HG02852 (cell line): ENCODE measurements around the gene SSU72.

ENCODE experiments used
- ATAC-seq: cut with Tn5 transposase; IDR thresholded peaks from one replicate; pipeline ENCODE4 v1.9.1; 2021; ENCODE audit warnings: mild to moderate bottlenecking, moderate library complexity; ENCODE audit not compliant: unreplicated experiment

The SSU72 gene

GRCh38 chr1:1612104-1612400, 37.4 kb upstream of the SSU72 start:
- no peak for ATAC-seq

GRCh38 chr1:1610796-1611195, 36.1 kb upstream of the SSU72 start:
- no peak for ATAC-seq

GRCh38 chr1:1609822-1610485, 35.3 kb upstream of the SSU72 start:
- no peak for ATAC-seq

- ATAC-seq: no peak
Observed at GRCh38 chr1:1606232-1606631, 31.6 kb upstream of the SSU72 start.

DNA sequence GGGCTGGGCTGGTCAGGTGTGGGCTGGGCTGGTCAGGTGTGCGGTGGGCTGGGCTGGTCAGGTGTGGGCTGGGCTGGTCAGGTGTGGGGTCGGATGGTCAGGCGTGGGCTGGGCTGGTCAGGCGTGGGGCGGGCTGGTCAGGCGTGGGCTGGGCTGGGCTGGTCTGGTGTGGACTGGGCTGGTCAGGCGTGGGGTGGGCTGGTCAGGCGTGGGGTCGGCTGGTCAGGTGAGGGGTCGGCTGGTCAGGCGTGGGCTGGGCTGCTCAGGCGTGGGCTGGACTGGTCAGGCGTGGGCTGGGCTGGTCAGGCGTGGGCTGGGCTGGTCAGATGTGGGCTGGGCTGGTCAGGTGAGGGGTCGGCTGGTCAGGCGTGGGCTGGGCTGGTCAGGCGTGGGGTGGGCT, 31.1 kb upstream of the SSU72 start:
- no peak for ATAC-seq

- ATAC-seq: no peak
Observed at GRCh38 chr1:1605034-1605591, 30.4 kb upstream of the SSU72 start.

DNA sequence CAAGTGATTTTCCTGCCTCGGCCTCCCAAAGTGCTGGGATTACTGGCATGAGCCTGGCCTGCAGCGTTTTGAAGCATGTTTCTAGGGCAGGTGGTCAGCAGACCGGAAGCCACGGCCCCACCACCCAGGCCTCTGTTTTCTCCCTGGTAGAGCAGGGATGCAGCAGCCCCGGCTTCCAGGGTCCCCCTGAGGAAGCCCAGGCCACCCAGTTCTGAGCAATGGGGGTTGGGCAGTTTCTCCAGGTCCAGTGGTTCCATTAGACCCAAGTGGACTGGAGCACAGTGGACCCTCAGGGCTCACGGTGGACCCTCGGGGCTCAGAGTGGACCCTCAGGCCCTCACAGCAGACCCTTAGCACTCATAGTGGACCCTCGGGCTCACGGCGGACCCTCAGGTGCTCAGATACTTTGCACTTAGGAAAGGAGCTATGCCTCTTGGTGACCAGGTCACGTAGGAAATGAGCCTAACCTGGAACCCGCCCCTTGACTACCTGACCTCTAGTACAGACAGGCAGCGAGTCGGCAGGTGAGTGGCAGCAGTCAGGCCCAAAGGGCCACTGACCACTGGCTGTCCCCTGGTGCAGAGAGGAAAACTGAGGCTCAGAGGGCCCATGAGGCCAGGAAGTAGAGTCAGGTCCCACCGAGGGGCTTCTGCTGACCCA, 29.8 kb upstream of the SSU72 start:
- no peak for ATAC-seq

DNA sequence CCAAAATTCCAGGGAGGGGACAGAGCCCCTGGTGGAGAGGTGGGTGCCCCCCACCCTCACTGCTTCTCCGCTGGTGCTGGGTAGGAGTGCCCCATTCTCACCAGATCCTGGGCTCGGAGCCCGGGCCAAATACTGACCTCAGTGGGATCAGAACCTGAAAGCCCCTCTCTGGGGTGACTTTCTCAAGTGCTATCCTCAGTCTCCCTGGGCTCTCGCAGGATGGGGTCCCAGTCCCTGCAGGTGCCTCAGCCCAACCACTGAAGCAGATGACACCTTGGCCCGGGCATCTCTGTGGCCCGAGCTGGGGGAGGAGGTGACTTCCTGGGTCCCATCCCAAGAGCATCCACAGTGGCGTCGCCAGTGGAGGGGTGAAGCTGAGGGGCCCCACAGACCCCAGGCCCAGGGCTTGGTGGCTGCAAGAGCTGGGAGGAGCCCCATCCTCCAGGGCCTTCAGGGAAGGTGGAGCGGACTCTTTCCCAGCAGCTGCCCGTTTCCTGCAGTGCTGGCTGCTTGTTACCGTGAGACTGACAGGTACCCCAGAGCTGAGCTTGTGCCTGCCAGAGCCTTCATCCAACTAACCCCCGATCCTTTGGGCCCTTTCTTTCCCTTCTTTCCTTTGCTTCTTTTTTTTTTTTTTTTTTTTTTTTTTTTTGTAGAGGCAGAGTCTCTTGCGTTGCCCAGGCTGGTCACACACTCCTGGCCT, 29.2 kb upstream of the SSU72 start:
- ATAC-seq: no peak

- ATAC-seq: no peak
Observed at GRCh38 chr1:1602968-1603506, 28.4 kb upstream of the SSU72 start.

DNA sequence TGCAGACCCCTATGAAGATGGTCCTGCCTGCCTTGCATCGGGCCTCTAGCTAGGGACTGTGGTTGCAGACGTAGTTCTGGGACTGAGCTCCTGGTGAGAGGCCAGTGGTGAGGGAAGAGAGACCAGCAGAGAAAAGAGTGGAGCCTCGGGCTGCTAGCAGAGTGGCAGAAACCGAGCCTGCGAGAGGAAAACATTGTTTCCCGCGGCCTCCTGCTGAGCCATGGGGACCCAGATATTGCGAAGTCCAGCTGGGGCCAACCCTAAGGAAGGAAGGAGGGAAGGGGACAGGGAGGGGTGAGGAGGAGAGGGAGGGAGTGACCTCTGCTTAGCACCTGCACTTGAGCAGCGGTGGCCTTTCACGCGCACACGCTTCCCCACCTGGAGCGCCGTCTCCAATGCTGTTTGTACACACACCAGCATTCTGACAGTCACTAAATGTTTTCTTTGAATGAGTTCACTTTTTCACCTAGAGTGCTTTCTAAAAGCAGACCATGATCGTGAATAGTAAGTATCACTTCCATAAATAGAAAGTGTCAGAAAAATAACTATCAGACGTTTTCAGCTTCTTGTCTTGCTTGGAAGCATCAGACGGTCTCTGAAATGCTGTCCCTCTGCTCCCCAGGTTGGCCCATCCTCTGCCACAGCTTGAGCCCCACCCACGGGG, 27.8 kb upstream of the SSU72 start:
- no peak for ATAC-seq

DNA sequence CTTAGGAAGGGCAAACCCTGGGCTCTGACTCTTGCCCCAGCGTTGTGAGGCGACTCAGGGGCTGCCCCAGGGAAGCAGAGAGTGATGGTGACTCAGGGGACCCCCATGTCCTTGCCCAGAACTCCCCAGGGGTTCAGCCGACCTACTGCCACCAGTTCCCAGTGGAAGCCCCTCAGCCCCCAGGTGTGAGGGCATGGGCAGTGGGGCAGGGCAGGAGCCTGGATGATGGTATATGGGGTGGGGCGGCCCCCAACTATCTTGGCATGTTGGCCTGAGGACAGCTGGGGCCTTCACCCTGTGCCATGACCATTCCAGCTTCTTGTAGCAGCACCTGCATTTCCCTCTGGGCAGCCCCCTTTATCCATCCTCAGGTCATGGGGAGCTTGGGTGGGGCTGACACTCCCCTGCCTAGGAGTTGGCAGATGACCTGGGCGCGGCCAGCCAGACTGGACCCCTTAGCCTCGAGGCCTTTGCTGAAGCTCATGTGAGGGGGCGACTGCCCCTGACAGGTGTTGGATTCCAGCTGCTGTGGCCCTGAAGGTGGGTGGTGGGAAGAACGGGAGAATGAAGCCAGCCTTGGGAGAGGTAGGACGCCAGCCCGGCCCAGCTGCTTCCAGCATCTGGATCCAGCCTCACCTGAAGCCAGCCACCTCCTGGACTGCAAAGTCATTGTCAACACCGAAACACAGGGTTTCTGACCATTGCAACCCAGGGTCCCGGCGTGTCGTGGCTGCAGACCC, 27.1 kb upstream of the SSU72 start:
- ATAC-seq: no peak

DNA sequence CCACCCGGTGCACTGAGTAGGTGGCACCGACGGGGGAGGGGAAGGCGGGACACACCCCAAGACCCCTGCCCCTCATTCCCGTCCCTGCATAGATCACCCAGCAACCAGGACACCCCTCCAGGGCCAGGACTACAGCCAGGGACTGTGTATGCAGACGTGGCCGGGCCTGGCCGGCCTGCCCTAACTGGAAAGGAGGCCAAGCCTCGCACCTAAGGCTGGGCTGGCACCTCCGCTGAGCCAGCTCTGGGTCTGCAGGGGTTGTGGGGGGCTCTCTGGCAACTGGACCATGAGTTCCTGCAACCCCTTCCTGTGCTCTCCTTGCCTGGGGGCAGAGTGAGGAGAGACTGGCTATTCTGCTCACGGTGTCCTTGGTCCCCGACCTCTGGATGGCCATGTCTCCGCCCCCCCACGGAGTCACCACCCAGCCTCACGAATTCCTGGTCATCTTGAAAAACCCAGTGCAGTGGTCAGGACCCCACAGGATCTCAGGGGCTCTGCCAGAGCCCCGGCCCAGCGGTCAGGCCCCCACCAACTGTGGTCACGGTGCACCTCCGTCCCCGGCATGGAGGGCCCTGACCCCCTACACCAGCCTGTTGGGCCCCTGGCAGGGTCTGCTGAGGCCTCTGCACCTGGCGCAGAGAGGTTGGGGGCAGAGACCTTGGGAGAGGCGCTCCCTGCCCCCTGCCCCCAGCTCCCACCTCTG, 26.3 kb upstream of the SSU72 start:
- no peak for ATAC-seq

- ATAC-seq: no peak
Observed at GRCh38 chr1:1599935-1600860, 25.5 kb upstream of the SSU72 start, which contains the start of gene FNDC10. TSS of gene FNDC10 (minus strand) at chr1:1600135. CDS start at chr1:1600015, 120 bp downstream.

DNA sequence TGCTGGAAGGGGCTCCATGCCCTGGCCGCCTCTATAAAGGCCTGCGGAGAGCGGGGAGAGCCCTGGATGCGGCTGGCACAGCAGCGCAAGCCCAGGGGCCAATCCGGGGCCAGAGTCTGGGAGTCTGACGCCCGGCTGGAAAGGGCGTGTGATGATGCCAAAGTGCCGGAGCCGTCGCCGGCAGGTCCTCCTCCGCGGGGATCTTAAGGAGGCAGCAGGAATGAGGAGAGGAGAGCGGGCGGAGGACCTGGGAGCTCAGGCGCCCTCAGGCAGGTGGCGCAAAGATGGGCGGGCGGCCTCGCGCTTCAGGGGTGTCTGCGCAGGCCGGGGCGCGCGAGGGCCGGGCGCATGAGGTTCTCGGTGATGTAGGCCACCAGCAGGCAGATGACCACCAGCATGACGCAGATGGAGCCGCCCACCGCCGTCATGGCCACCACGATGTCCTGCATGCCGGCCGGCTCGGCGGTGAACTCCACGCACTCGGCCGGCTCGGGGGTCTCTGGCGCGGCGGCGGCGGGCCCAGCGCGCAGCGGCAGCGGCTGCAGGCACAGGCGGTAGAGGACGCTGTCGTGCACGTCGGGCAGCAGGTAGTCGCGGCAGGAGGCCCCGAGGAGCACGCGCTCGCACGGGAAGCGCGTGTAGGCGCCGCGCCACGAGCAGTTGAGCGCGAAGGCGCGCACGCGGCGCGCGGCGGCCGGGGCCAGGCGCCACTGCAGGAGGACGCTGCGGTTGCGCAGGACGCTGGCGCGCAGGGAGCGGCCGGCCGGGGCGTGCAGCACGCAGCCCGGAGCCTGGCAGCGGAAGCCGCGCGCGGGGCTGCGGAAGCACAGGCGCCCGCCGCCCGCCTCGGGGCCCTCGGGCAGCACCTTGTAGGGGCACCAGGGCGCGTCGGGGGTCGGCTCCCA, 24.6 kb upstream of the SSU72 start:
- no peak for ATAC-seq

DNA sequence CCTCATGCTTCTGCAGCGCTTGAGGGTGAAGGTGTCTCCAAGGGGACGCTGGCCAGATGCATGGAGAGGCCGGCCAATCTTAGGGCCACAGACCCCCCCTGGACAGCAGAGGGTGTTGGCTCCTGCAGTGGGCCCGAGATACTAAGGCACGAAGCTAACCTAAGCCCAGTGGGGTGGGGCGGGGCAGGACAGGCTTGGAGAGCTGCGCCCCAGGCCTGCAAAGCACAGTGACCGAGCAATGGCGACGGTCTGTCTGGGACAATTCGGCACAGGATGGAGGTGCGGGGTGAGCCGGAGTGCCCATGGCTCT, 24.0 kb upstream of the SSU72 start:
- no peak for ATAC-seq

GRCh38 chr1:1598051-1598719, 23.5 kb upstream of the SSU72 start:
- no peak for ATAC-seq

- ATAC-seq: no peak
Observed at GRCh38 chr1:1597275-1597930, 22.7 kb upstream of the SSU72 start.
